Osteoblast (primary cell): ENCODE data around the gene RNF150. TPM values are rescaled to one million over a fixed set of nuclear protein-coding genes. Genes with fewer than 3 reads are reported as not detected.

Experiments used
- DNase-seq: peaks from one replicate; pipeline ENCODE4 v3.0.0; 2011; ENCODE audit warnings: low spot score, mixed read lengths; ENCODE audit not compliant: insufficient read length; ENCODE audit errors: missing footprints
- H2AFZ ChIP-seq: 2 replicates; pipeline ENCODE4 v1.6.0; 2011; ENCODE audit warnings: mild to moderate bottlenecking, low read length
- H3K27ac ChIP-seq: 2 replicates; pipeline ENCODE4 v1.5.1; 2011; ENCODE audit warnings: mild to moderate bottlenecking, low read depth, low read length, moderate library complexity
- H3K27me3 ChIP-seq: 2 replicates; pipeline ENCODE4 v1.6.0; 2012; ENCODE audit warnings: mild to moderate bottlenecking, control low read depth, inconsistent platforms, low read length, moderate library complexity; ENCODE audit not compliant: insufficient read depth
- H3K36me3 ChIP-seq: 2 replicates; pipeline ENCODE4 v1.5.1; 2011; ENCODE audit warnings: mild to moderate bottlenecking, low read length, control low read depth, moderate library complexity; ENCODE audit not compliant: insufficient read depth
- H3K4me1 ChIP-seq: 2 replicates; pipeline ENCODE4 v1.5.1; 2011; ENCODE audit warnings: mild to moderate bottlenecking, low read length, control low read depth, moderate library complexity; ENCODE audit not compliant: insufficient read depth
- H3K4me2 ChIP-seq: 2 replicates; pipeline ENCODE4 v1.6.0; 2011; ENCODE audit warnings: mild to moderate bottlenecking, low read length; ENCODE audit not compliant: insufficient read depth
- H3K4me3 ChIP-seq: fragments of 200-600 bp; sonication (generic); 3 replicates; pipeline ENCODE4 v1.5.1; 2012; ENCODE audit warnings: mild to moderate bottlenecking, low read length, inconsistent platforms; ENCODE audit not compliant: insufficient read depth
- H3K79me2 ChIP-seq: 2 replicates; pipeline ENCODE4 v1.6.0; 2012; ENCODE audit warnings: mild to moderate bottlenecking, low read length, control low read depth, inconsistent platforms; ENCODE audit not compliant: insufficient read depth
- H3K9me3 ChIP-seq: 2 replicates; pipeline ENCODE4 v1.5.1; 2011; ENCODE audit warnings: low read depth, low read length, control low read depth
- H4K20me1 ChIP-seq: 2 replicates; pipeline ENCODE4 v1.6.0; 2012; ENCODE audit warnings: mild to moderate bottlenecking, low read length, control low read depth; ENCODE audit not compliant: insufficient read depth
- total RNA-seq: library from RNA; depleted of rRNA; stranded (reverse); fragments of >200 nt; gene quantifications from 2 replicates; pipeline ENCODE4 v1.2.3, GENCODE V29; 2012
- TF ChIP-seq, protein P1 (sequence below): IDR thresholded peaks from 2 replicates; pipeline ENCODE4 v1.5.1; 2011; ENCODE audit warnings: mild to moderate bottlenecking, low read depth, low read length, moderate library complexity; ENCODE audit errors: extremely low read depth

RNF150 gene
- total RNA-seq, 1 donor = 13.4 TPM

GRCh38 chr4:141039156-141039555 is 94.1 kb downstream of the RNF150 start:
- Histone ChIP-seq H2AFZ (no peak overlapping the region), H3K27me3 (no peaks in the 10 kb centered on the region), H3K79me2 (no peaks in the 10 kb centered on the region), H3K4me2 (no peak overlapping the region), H3K36me3 (no peaks in the 10 kb centered on the region), H3K27ac (no peak overlapping the region), H3K9me3 (no peaks in the 10 kb centered on the region), H4K20me1 (no peaks in the 10 kb centered on the region), H3K4me3 (no peak overlapping the region), H3K4me1 (peaks cover 12% of the 10 kb centered on the region)
- DNase-seq = no peak
- TF ChIP-seq, protein P1, sequence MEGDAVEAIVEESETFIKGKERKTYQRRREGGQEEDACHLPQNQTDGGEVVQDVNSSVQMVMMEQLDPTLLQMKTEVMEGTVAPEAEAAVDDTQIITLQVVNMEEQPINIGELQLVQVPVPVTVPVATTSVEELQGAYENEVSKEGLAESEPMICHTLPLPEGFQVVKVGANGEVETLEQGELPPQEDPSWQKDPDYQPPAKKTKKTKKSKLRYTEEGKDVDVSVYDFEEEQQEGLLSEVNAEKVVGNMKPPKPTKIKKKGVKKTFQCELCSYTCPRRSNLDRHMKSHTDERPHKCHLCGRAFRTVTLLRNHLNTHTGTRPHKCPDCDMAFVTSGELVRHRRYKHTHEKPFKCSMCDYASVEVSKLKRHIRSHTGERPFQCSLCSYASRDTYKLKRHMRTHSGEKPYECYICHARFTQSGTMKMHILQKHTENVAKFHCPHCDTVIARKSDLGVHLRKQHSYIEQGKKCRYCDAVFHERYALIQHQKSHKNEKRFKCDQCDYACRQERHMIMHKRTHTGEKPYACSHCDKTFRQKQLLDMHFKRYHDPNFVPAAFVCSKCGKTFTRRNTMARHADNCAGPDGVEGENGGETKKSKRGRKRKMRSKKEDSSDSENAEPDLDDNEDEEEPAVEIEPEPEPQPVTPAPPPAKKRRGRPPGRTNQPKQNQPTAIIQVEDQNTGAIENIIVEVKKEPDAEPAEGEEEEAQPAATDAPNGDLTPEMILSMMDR = no peak

GRCh38 chr4:141038428-141038827 is 94.8 kb downstream of the RNF150 start:
- H3K27me3 ChIP-seq = no peaks in the 10 kb centered on the region
- no peak overlapping the region for H3K4me3 ChIP-seq
- no peaks in the 10 kb centered on the region for H3K79me2 ChIP-seq
- DNase-seq = no peak
- TF ChIP-seq, protein P1 = no peak
- H3K36me3 ChIP-seq = no peaks in the 10 kb centered on the region
- no peak overlapping the region for H3K4me2 ChIP-seq
- no peaks in the 10 kb centered on the region for H4K20me1 ChIP-seq
- no peak overlapping the region for H3K27ac ChIP-seq
- peaks cover 12% of the 10 kb centered on the region for H3K4me1 ChIP-seq
- no peaks in the 10 kb centered on the region for H3K9me3 ChIP-seq
- no peak overlapping the region for H2AFZ ChIP-seq

- H3K9me3 ChIP-seq = no peaks in the 10 kb centered on the region
- no peak overlapping the region for H3K27ac ChIP-seq
- no peak overlapping the region for H3K4me2 ChIP-seq
- no peak for DNase-seq
- H2AFZ ChIP-seq = no peak overlapping the region
- no peaks in the 10 kb centered on the region for H4K20me1 ChIP-seq
- no peaks in the 10 kb centered on the region for H3K27me3 ChIP-seq
- H3K79me2 ChIP-seq = no peaks in the 10 kb centered on the region
- H3K36me3 ChIP-seq = no peaks in the 10 kb centered on the region
- H3K4me1 ChIP-seq = peaks cover 12% of the 10 kb centered on the region
- H3K4me3 ChIP-seq = no peak overlapping the region
- TF ChIP-seq, protein P1 = no peak
These were observed 95.8 kb downstream of the RNF150 start for GRCh38 chr4:141037446-141037845.

DNA sequence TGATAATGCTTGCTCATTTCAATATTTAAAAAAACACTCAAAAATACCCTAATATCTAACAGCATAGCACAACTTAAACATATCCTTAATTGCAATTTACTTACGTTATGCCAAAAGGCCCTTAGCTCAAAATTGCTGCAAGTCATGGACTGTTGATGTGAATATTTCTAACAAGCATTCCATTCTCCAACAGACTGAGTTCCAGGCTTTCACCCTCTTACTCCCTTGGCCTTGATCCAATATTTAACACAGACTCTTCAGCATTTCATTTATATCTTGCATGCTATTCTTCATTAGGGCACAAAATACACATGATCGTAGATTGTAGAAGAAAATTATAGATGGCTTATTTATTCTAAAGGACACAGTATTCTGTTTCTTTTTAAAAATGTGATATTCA is 96.5 kb downstream of the RNF150 start:
- H3K4me1 ChIP-seq = peaks cover 12% of the 10 kb centered on the region
- TF ChIP-seq, protein P1 = no peak
- H3K27me3 ChIP-seq = no peaks in the 10 kb centered on the region
- DNase-seq = no peak
- H4K20me1 ChIP-seq = no peaks in the 10 kb centered on the region
- no peak overlapping the region for H3K27ac ChIP-seq
- H3K4me2 ChIP-seq = no peak overlapping the region
- H3K9me3 ChIP-seq = no peaks in the 10 kb centered on the region
- no peaks in the 10 kb centered on the region for H3K36me3 ChIP-seq
- no peak overlapping the region for H3K4me3 ChIP-seq
- no peak overlapping the region for H2AFZ ChIP-seq
- H3K79me2 ChIP-seq = no peaks in the 10 kb centered on the region
